ENCODE data around the gene C11orf16.
"Not testable (repeated sequence)": the region's sequence is repeated elsewhere in the genome, so short reads cannot be mapped to it uniquely, and the experiment has no call there.

- TF ChIP-seq POLR2AphosphoS5, CTCF, POLR2A (IDR thresholded peaks at IDR 0.05): not testable (repeated sequence)
These were observed 41.6 kb downstream of the C11orf16 start for GRCh38 chr11:8891185-8891584.
